ENCODE measurements around the gene MC2R. TPM values are rescaled to one million over a fixed set of nuclear protein-coding genes. Genes with fewer than 3 reads are reported as not detected.

The MC2R gene
- polyA plus RNA-seq, 1 donor from 2014 or later = not detected

DNA sequence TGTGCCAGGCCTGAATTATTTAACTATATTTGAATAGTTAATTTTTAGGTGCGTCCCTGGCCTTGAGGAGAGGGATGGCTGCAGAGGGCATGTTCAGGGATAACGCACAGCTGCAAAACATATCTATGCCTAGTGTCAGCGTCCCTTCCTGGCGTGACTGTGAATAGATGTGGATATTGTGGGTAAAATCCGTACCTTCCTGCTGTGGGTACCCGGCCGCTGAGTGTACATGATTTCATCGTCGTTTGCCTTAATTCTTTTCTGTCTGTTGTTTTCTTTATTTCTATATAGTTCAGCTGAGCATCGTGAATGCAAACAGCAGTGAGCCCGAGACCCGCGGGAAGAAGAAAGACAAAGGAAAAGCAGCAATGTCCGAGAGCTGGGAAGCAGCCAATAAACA, 25.0 kb upstream of the MC2R start (continued):
- TF ChIP-seq, protein P1, sequence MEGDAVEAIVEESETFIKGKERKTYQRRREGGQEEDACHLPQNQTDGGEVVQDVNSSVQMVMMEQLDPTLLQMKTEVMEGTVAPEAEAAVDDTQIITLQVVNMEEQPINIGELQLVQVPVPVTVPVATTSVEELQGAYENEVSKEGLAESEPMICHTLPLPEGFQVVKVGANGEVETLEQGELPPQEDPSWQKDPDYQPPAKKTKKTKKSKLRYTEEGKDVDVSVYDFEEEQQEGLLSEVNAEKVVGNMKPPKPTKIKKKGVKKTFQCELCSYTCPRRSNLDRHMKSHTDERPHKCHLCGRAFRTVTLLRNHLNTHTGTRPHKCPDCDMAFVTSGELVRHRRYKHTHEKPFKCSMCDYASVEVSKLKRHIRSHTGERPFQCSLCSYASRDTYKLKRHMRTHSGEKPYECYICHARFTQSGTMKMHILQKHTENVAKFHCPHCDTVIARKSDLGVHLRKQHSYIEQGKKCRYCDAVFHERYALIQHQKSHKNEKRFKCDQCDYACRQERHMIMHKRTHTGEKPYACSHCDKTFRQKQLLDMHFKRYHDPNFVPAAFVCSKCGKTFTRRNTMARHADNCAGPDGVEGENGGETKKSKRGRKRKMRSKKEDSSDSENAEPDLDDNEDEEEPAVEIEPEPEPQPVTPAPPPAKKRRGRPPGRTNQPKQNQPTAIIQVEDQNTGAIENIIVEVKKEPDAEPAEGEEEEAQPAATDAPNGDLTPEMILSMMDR (IDR thresholded peaks at IDR 0.05; ENCODE audit: poor library complexity, severe bottlenecking) = no peak

- H3K27me3 ChIP-seq (ENCODE audit: insufficient read depth, low read depth, low read length) = no peaks in the 10 kb centered on the region
- TF ChIP-seq MXI1 (conservative IDR thresholded peaks at IDR 0.05; ENCODE audit: poor library complexity, severe bottlenecking) = no peak
- TF ChIP-seq SMC3 (conservative IDR thresholded peaks at IDR 0.05; ENCODE audit: poor library complexity) = no peak
- TF ChIP-seq, protein P1 (IDR thresholded peaks at IDR 0.05; ENCODE audit: poor library complexity, severe bottlenecking) = no peak
- TF ChIP-seq EZH2 (IDR thresholded peaks at IDR 0.05; ENCODE audit: borderline replicate concordance, insufficient read depth, low read length, poor library complexity, severe bottlenecking) = no peak
- no peak for TF ChIP-seq REST (IDR thresholded peaks at IDR 0.05; ENCODE audit: borderline replicate concordance)
- no peak for TF ChIP-seq TAF1 (IDR thresholded peaks at IDR 0.05; ENCODE audit: low read depth)
- TF ChIP-seq EP300 (conservative IDR thresholded peaks at IDR 0.05; ENCODE audit: poor library complexity, severe bottlenecking) = no peak
- no peak for TF ChIP-seq POLR2AphosphoS5 (IDR thresholded peaks at IDR 0.05)
- TF ChIP-seq RAD21 (conservative IDR thresholded peaks at IDR 0.05) = no peak
Observed at GRCh38 chr18:13934676-13935075, 19.3 kb upstream of the MC2R start.

GRCh38 chr18:13934058-13934457, 18.7 kb upstream of the MC2R start:
- TF ChIP-seq MXI1 (conservative IDR thresholded peaks at IDR 0.05; ENCODE audit: poor library complexity, severe bottlenecking) (no peak), EP300 (conservative IDR thresholded peaks at IDR 0.05; ENCODE audit: poor library complexity, severe bottlenecking) (no peak), REST (IDR thresholded peaks at IDR 0.05; ENCODE audit: borderline replicate concordance) (no peak), TAF1 (IDR thresholded peaks at IDR 0.05; ENCODE audit: low read depth) (no peak), RAD21 (conservative IDR thresholded peaks at IDR 0.05) (no peak), SMC3 (conservative IDR thresholded peaks at IDR 0.05; ENCODE audit: poor library complexity) (no peak), EZH2 (IDR thresholded peaks at IDR 0.05; ENCODE audit: borderline replicate concordance, insufficient read depth, low read length, poor library complexity, severe bottlenecking) (no peak), POLR2AphosphoS5 (IDR thresholded peaks at IDR 0.05) (no peak)
- TF ChIP-seq, protein P1 (IDR thresholded peaks at IDR 0.05; ENCODE audit: poor library complexity, severe bottlenecking) = no peak
- H3F3A ChIP-seq (ENCODE audit: insufficient read depth, low read length, poor library complexity, severe bottlenecking) = no peaks in the 10 kb centered on the region

More at GRCh38 chr18:13934676-13935075, 19.3 kb upstream of the MC2R start:
- H3K27ac ChIP-seq (ENCODE audit: low read length) = no peak overlapping the region
- no peaks in the 10 kb centered on the region for H4K20me1 ChIP-seq (ENCODE audit: insufficient read depth)
- no peak overlapping the region for H2AFZ ChIP-seq (ENCODE audit: low read depth, low read length)
- H3K79me2 ChIP-seq (replicated peaks; ENCODE audit: insufficient read depth, low read length) = no peaks in the 10 kb centered on the region
- no peak overlapping the region for H3K4me2 ChIP-seq (ENCODE audit: low read length)
- no peaks in the 10 kb centered on the region for H3K9me3 ChIP-seq (ENCODE audit: low read length)
- no peaks in the 10 kb centered on the region for H3K9me2 ChIP-seq (ENCODE audit: insufficient read depth, low read length)
- no peaks in the 10 kb centered on the region for H3F3A ChIP-seq (ENCODE audit: insufficient read depth, low read length, poor library complexity, severe bottlenecking)
- no peak overlapping the region for H3K4me3 ChIP-seq (ENCODE audit: low read length)
- H3K9ac ChIP-seq (ENCODE audit: low read length) = no peak overlapping the region
- no peaks in the 10 kb centered on the region for H3K36me3 ChIP-seq (ENCODE audit: insufficient read depth, low read length)

More at GRCh38 chr18:13934058-13934457, 18.7 kb upstream of the MC2R start:
- no peak overlapping the region for H3K27ac ChIP-seq (ENCODE audit: low read length)
- no peaks in the 10 kb centered on the region for H3K79me2 ChIP-seq (replicated peaks; ENCODE audit: insufficient read depth, low read length)
- no peak overlapping the region for H3K9ac ChIP-seq (ENCODE audit: low read length)
- H3K36me3 ChIP-seq (ENCODE audit: insufficient read depth, low read length) = no peaks in the 10 kb centered on the region
- no peak overlapping the region for H2AFZ ChIP-seq (ENCODE audit: low read depth, low read length)
- no peak overlapping the region for H3K4me2 ChIP-seq (ENCODE audit: low read length)
- no peaks in the 10 kb centered on the region for H3K9me3 ChIP-seq (ENCODE audit: low read length)
- no peaks in the 10 kb centered on the region for H4K20me1 ChIP-seq (ENCODE audit: insufficient read depth)
- no peaks in the 10 kb centered on the region for H3K9me2 ChIP-seq (ENCODE audit: insufficient read depth, low read length)
- no peaks in the 10 kb centered on the region for H3K27me3 ChIP-seq (ENCODE audit: insufficient read depth, low read depth, low read length)
- no peak overlapping the region for H3K4me3 ChIP-seq (ENCODE audit: low read length)
